HG03432 (cell line): ENCODE results near the gene MARCOL.
"Not testable (repeated sequence)": the region's sequence is repeated elsewhere in the genome, so short reads cannot be mapped to it uniquely, and the experiment has no call there.

Source experiments
- ATAC-seq: cut with Tn5 transposase; IDR thresholded peaks from one replicate; pipeline ENCODE4 v1.9.1; 2021; ENCODE audit warnings: mild to moderate bottlenecking, moderate library complexity; ENCODE audit not compliant: unreplicated experiment

MARCOL gene

DNA sequence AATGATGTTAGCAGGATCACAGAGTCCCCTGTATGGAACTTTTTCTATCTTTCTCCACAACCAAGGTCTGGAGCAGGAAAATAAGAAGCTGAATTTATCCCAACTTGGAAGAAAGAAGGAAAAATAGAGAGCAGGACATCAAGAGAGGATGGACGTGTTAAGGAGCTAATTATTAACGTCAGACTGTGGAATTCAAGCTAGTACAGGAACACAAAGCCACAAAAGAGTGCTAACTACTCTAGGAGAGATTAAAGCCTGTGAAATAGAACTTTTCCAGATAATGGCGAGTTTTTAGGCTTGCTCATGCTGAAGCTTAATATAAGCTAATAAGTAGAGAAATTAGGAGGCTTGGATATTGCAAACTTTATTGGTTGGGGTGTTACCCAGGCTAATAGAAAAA lies 29.6 kb downstream of the MARCOL start:
- ATAC-seq = no peak

DNA sequence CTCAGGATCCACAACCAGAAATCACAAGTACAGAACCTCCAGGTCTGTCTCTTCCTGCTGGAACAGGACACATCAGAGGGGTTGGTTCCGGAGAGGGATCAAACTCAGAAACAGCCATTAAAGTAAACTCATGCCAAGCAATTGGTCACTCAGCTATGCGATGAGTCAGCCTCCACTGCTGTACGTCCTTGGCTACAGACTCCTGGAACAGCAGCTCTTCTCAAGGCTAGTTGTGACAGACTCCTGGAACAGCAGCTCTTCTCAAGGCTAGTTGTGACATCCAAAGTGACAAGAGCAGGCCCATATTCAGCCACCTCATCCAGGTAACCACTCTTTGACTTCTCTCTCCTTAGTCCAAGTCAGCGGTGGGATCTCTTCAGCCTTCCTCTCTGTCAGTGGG lies 30.2 kb downstream of the MARCOL start, which contains the start of gene SPINK13:
Gene SPINK13, plus strand, starts transcription at position 229 of the 400 bp plus-strand sequence. CDS start 1,279 bp downstream, outside the sequence.
- ATAC-seq = no peak

- not testable (repeated sequence) for ATAC-seq
These were observed 36.8 kb downstream of the MARCOL start for GRCh38 chr5:148275129-148275528.

- peak; percentile 8 for ATAC-seq
These were observed 42.6 kb downstream of the MARCOL start for GRCh38 chr5:148280893-148281292.

DNA sequence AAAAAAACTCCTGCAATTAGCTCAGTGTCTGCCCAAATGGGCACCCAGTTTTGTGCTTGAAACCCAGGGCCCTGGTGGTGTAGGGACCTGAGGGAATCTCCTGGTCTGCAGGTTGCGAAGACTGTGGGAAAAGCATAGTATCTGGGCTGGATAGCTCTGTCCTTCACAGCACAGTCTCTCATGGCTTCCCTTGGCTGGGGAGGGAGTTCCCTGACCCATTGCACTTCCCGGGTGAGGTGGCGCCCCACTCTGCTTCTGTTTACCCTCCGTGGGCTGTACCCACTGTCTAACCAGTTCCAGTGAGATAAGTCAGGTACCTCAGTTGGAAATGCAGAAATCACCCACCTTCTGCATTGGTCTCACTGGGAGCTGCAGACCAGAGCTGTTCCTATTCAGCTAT lies 43.0 kb downstream of the MARCOL start:
- ATAC-seq = peak; percentile 69

- peak; percentile 67 for ATAC-seq
These were observed 52.2 kb downstream of the MARCOL start for GRCh38 chr5:148290271-148291195.
